K562 (cell line): ENCODE results near the gene ADAM19. TPM values are rescaled to one million over a fixed set of nuclear protein-coding genes. Genes with fewer than 3 reads are reported as not detected.

ENCODE experiments used
- ATAC-seq: fragments of 200-7000 bp; cut with Tn5 transposase; 3 replicates; pipeline ENCODE4 v1.9.1; 2020; ENCODE audit warnings: moderate library complexity
- BruUV-seq: library from RNA; stranded (reverse); fragments of 400-500 nt; replicated peaks from 2 replicates; lab custom pipeline; 2021; lab: Mats Ljungman, UMichigan
- CTCF ChIA-PET: fragments of 300-600 bp; formaldehyde crosslinking; extraction: SDS; loops from one replicate; lab custom pipeline; 2021; ENCODE audit warnings: low intra/inter-chr PET ratio; lab: Yijun Ruan, JAX
- POLR2A ChIA-PET: fragments of 300-600, 350-650 bp; sonication (Branson Sonifier 250); formaldehyde crosslinking; extraction: SDS; loops from one replicate; lab custom pipeline; 2021; ENCODE audit warnings: antibody characterized with exemption, inconsistent platforms; lab: Yijun Ruan, JAX
- DNase-seq, 4 experiments: peaks; one replicate each; pipeline versions ENCODE4 v3.0.0 to v3.0.0-alpha.2; 2011 to 2018; ENCODE audit warnings: low spot score in 3 of 4, mixed read lengths in 3 of 4; ENCODE audit errors: extremely low read depth in 1 of 4
- FAIRE-seq: peaks from 2 replicates; lab custom pipeline; 2011; peaks lifted over from hg19 to GRCh38; lab: Jason Lieb, UNC
- H2AFZ ChIP-seq: 2 replicates; pipeline ENCODE4 v1.6.0; 2011; ENCODE audit warnings: low read depth, low read length, control low read depth, inconsistent platforms
- H3K27ac ChIP-seq: fragments of 200-600 bp; 3 replicates; pipeline ENCODE4 v1.8.0; 2011; ENCODE audit warnings: low read depth, mild to moderate bottlenecking, control low read depth, inconsistent platforms, low read length, moderate library complexity, mixed read lengths; ENCODE audit errors: extremely low read depth
- H3K27me3 ChIP-seq, 2 experiments: fragments of 300-600 bp in 1 of 2; 2 replicates in 1 of 2; 3 replicates in 1 of 2; pipeline versions ENCODE4 v1.6.0 to v1.8.0; 2011; ENCODE audit warnings: inconsistent platforms in 2 of 2, low read length in 2 of 2, mild to moderate bottlenecking in 1 of 2, mixed read lengths in 1 of 2, moderate library complexity in 1 of 2; ENCODE audit not compliant: control insufficient read depth in 2 of 2, insufficient read depth in 2 of 2
- H3K36me3 ChIP-seq: fragments of 300-600 bp; 3 replicates; pipeline ENCODE4 v1.8.0; 2011; ENCODE audit warnings: mild to moderate bottlenecking, low read length, inconsistent platforms; ENCODE audit not compliant: control insufficient read depth, insufficient read depth
- H3K4me1 ChIP-seq, 2 experiments: fragments of 200-600 bp in 1 of 2; replicated peaks in 1 of 2; 2 replicates in 1 of 2; 3 replicates in 1 of 2; pipeline versions ENCODE4 v1.5.1 to v1.8.0; 2011; ENCODE audit warnings: inconsistent platforms in 2 of 2, low read length in 2 of 2, mild to moderate bottlenecking in 1 of 2, mixed read lengths in 1 of 2, moderate library complexity in 1 of 2; ENCODE audit not compliant: control insufficient read depth in 2 of 2, insufficient read depth in 2 of 2
- H3K4me2 ChIP-seq: 2 replicates; pipeline ENCODE4 v1.6.1; 2011; ENCODE audit warnings: low read length, control low read depth, inconsistent platforms, mixed read lengths; ENCODE audit not compliant: insufficient read depth
- H3K4me3 ChIP-seq: fragments of 200-600 bp; sonication (generic), shearing (Covaris generic); 2 replicates; pipeline ENCODE4 v1.5.1; 2016; ENCODE audit warnings: control low read depth, inconsistent platforms
- H3K79me2 ChIP-seq: fragments of 200-600 bp; 3 replicates; pipeline ENCODE4 v1.8.0; 2011; ENCODE audit warnings: low read length, inconsistent platforms; ENCODE audit not compliant: control insufficient read depth, insufficient read depth
- H3K9ac ChIP-seq, 2 experiments: 2 replicates each; pipeline versions ENCODE4 v1.6.0 to v1.6.1; 2011; ENCODE audit warnings: low read depth in 2 of 2, low read length in 2 of 2, control low read depth in 1 of 2, inconsistent platforms in 1 of 2, mild to moderate bottlenecking in 1 of 2, mixed read lengths in 1 of 2; ENCODE audit not compliant: insufficient read depth in 1 of 2
- H3K9me1 ChIP-seq: one replicate; pipeline ENCODE4 v1.6.0; 2011; ENCODE audit warnings: inconsistent platforms, mild to moderate bottlenecking, low read length, moderate library complexity; ENCODE audit not compliant: control insufficient read depth, insufficient read depth
- H3K9me3 ChIP-seq: replicated peaks from 2 replicates; pipeline ENCODE4 v1.5.1; 2011; ENCODE audit warnings: low read depth, low read length, inconsistent platforms; ENCODE audit not compliant: control insufficient read depth, insufficient read depth
- H4K20me1 ChIP-seq: replicated peaks from 2 replicates; pipeline ENCODE4 v1.6.1; 2011; ENCODE audit warnings: low read length, inconsistent platforms, mixed read lengths; ENCODE audit not compliant: control insufficient read depth, insufficient read depth
- BCOR ChIP-seq: fragments of 450-650 bp; IDR thresholded peaks from 2 replicates; pipeline ENCODE4 v1.6.1; 2016
- COPS2 ChIP-seq: fragments of 450-650 bp; conservative IDR thresholded peaks from 2 replicates; pipeline ENCODE4 v1.6.1; 2016; ENCODE audit warnings: mild to moderate bottlenecking, moderate library complexity
- HCFC1 ChIP-seq: IDR thresholded peaks from 2 replicates; pipeline ENCODE4 v1.6.1; 2012; ENCODE audit warnings: low read depth, low read length, improper control_type of control experiment
- LEF1 ChIP-seq: fragments of 450-650 bp; IDR thresholded peaks from 2 replicates; pipeline ENCODE4 v1.6.1; 2016; ENCODE audit warnings: mild to moderate bottlenecking
- RFX1 ChIP-seq: fragments of 450-650 bp; IDR thresholded peaks from 2 replicates; pipeline ENCODE4 v1.6.1; 2016; ENCODE audit warnings: mild to moderate bottlenecking, moderate library complexity
- RFX7 ChIP-seq: fragments of 250-450 bp; sonication (Bioruptor Pico); IDR thresholded peaks from 2 replicates; pipeline ENCODE4 v1.5.1; 2021; ENCODE audit warnings: mild to moderate bottlenecking
- TEAD4 ChIP-seq, 2 experiments: sonication (generic) in 1 of 2; formaldehyde crosslinking in 1 of 2; IDR thresholded peaks; 2 replicates each; pipeline versions ENCODE4 v1.6.1 to v1.8.0; 2012 to 2022; ENCODE audit warnings: borderline replicate concordance in 1 of 2, inconsistent platforms in 1 of 2, low read length in 1 of 2, mild to moderate bottlenecking in 1 of 2, missing genetic modification reagents in 1 of 2
- ZBTB7A ChIP-seq: IDR thresholded peaks from 2 replicates; pipeline ENCODE4 v1.6.1; 2011; ENCODE audit warnings: low read depth, mild to moderate bottlenecking, low read length, moderate library complexity, borderline replicate concordance; ENCODE audit not compliant: control insufficient read depth
- ZNF507 ChIP-seq: conservative IDR thresholded peaks from 2 replicates; pipeline ENCODE4 v1.6.1; 2017; ENCODE audit warnings: missing genetic modification characterization, missing compliant biosample characterization
- WGBS: fragments of 100-300 bp; shearing (Covaris generic); methylation state at CpG from one replicate; pipeline ENCODE4 v1.1.6; 2016; ENCODE audit warnings: low coverage, mixed read lengths; ENCODE audit not compliant: insufficient coverage; ENCODE audit errors: missing lambda C conversion rate; 5-methylcytosine and 5-hydroxymethylcytosine counted together
- in situ Hi-C: fragments of 300-500 bp; cut with MboI; formaldehyde crosslinking; loops from 4 replicates; pipeline ENCODE4 v1.15.0; 2018; ENCODE audit warnings: inconsistent platforms, mixed read lengths
- intact Hi-C: fragments of 100-400 bp; cut with micrococcal nuclease; formaldehyde crosslinking; loops from 2 replicates; pipeline ENCODE4 v1.14.2; 2022
- polyA plus RNA-seq, 8 experiments: library from polyadenylated mRNA; depleted of rRNA in 4 of 8; stranded (reverse) in 5 of 8; unstranded in 3 of 8; fragments of >200 nt; fragmentation: Nextera tagmentation in 2 of 8; fragmentation: Illumina TruSeq in 1 of 8; extraction: Ambion mirVana in 2 of 8; extraction: Trizol in 1 of 8; gene quantifications; 2 replicates each; pipeline versions ENCODE4 v1.2.1 to v1.2.3, GENCODE V29; 2011 to 2014; ENCODE audit warnings: inconsistent platforms in 1 of 8, missing spikeins in 1 of 8
- total RNA-seq, 7 experiments: library from RNA; depleted of rRNA in 6 of 7; stranded (reverse); fragments of >200 nt in 6 of 7; fragmentation: Illumina TruSeq in 2 of 7; extraction: Trizol in 2 of 7; gene quantifications; 2 replicates each; pipeline versions ENCODE4 v1.2.1 to v1.2.3, GENCODE V29; 2011 to 2021; ENCODE audit warnings: low replicate concordance in 1 of 7
- TF ChIP-seq, protein P1 (sequence below): fragments of 450-650 bp; formaldehyde crosslinking; conservative IDR thresholded peaks from 2 replicates; pipeline ENCODE4 v1.4.0; 2022; ENCODE audit warnings: mild to moderate bottlenecking, missing genetic modification characterization
- TF ChIP-seq, protein P2 (sequence below): fragments of 250-450 bp; sonication (Bioruptor Pico); IDR thresholded peaks from 2 replicates; pipeline ENCODE4 v1.4.0; 2020; ENCODE audit warnings: mild to moderate bottlenecking
- TF ChIP-seq, protein P3 (sequence below): sonication (generic); formaldehyde crosslinking; IDR thresholded peaks from 2 replicates; pipeline ENCODE4 v1.8.1; 2022; ENCODE audit warnings: missing genetic modification reagents
- TF ChIP-seq, protein P4 (sequence below), 2 experiments: fragments of 450-650 bp in 1 of 2; sonication (generic) in 1 of 2; formaldehyde crosslinking in 1 of 2; IDR thresholded peaks in 1 of 2; conservative IDR thresholded peaks in 1 of 2; 2 replicates each; pipeline versions ENCODE4 v1.6.1 to v1.8.1; 2016 to 2023; ENCODE audit warnings: mild to moderate bottlenecking in 2 of 2, moderate library complexity in 2 of 2, inconsistent platforms in 1 of 2, missing genetic modification reagents in 1 of 2
- TF ChIP-seq, protein P5 (sequence below): fragments of 450-650 bp; IDR thresholded peaks from 2 replicates; pipeline ENCODE4 v1.6.1; 2017; ENCODE audit warnings: antibody characterized with exemption

The ADAM19 gene
- total and polyA plus RNA-seq, 9 of the 15 experiments (the other 6 are each of a cell fraction or from before 2014, with no cell fraction given) = 0.11 to 1.1 (median 0.43) TPM

DNA sequence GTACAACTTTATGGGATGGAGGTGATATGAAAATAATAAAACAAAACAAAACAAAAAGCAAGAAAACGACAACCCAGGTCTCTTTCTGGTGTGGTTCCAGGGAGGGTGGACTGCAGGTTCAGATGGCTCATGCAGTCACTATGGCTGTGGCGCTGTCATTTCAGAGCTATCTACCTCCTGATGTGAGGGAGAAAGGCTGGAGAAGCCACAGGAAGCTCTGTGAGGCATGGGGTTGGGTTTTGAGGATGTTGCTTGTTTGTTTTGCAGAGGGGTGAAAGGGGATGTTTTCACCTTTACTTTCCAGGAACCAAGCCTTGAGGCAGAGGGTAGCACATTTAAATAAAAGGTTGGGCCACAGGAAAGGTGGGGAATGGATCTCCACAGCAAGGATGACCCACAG, 96.8 kb downstream of the ADAM19 start:
- H3K4me2 ChIP-seq = no peak overlapping the region
- FAIRE-seq (no peak), DNase-seq (no peak), ATAC-seq (no peak)
- H3K9ac ChIP-seq = no peak overlapping the region
- WGBS = 7% methylated on average over 2 of the region's 2 CpGs
- in situ Hi-C loops (loop anchor here (5.0 to 10.0 kb wide), 2 partner anchors 136 to 234 kb away; no protein-coding TSS in a partner anchor), intact Hi-C loops (loop anchor here (5.0 kb wide), 3 partner anchors 226 to 264 kb away; partner anchors contain the start of gene LSM11)
- H3K36me3 ChIP-seq = no peaks in the 10 kb centered on the region
- H2AFZ ChIP-seq = no peak overlapping the region
- no peaks in the 10 kb centered on the region for H3K9me3 ChIP-seq
- H3K27me3 ChIP-seq = peaks cover 0 to 25% of the 10 kb centered on the region in 2 experiments; a peak in 3 of 5 replicates
- H3K4me1 ChIP-seq = no peaks in the 10 kb centered on the region; a peak in 1 of 5 replicates
- CTCF ChIA-PET = no interaction called here
- BruUV-seq = no TSS peak
- no peak overlapping the region for H3K4me3 ChIP-seq
- H3K79me2 ChIP-seq = no peaks in the 10 kb centered on the region
- H3K9me1 ChIP-seq = no peaks in the 10 kb centered on the region
- H4K20me1 ChIP-seq = no peaks in the 10 kb centered on the region
- H3K27ac ChIP-seq = no peak overlapping the region
- POLR2A ChIA-PET = interaction anchor here (1.0 kb wide), 1 partner anchor 20 kb away, joined by 3 read pairs; no protein-coding TSS in a partner anchor
- TF ChIP-seq RFX1 (no peak), LEF1 (no peak), ZNF507 (tag) (no peak), RFX7 (CRISPR knock-in tag) (no peak), TEAD4 (IDR thresholded peaks at IDR 0.05; ENCODE audit: low read length) (no peak), TEAD4 (CRISPR knock-in tag; IDR thresholded peaks at IDR 0.05; ENCODE audit: borderline replicate concordance) (no peak), ZBTB7A (no peak), HCFC1 (no peak), COPS2 (no peak), BCOR (no peak)
- TF ChIP-seq, protein P1, sequence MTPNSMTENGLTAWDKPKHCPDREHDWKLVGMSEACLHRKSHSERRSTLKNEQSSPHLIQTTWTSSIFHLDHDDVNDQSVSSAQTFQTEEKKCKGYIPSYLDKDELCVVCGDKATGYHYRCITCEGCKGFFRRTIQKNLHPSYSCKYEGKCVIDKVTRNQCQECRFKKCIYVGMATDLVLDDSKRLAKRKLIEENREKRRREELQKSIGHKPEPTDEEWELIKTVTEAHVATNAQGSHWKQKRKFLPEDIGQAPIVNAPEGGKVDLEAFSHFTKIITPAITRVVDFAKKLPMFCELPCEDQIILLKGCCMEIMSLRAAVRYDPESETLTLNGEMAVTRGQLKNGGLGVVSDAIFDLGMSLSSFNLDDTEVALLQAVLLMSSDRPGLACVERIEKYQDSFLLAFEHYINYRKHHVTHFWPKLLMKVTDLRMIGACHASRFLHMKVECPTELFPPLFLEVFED (CRISPR knock-in tag) = no peak
- TF ChIP-seq, protein P2, sequence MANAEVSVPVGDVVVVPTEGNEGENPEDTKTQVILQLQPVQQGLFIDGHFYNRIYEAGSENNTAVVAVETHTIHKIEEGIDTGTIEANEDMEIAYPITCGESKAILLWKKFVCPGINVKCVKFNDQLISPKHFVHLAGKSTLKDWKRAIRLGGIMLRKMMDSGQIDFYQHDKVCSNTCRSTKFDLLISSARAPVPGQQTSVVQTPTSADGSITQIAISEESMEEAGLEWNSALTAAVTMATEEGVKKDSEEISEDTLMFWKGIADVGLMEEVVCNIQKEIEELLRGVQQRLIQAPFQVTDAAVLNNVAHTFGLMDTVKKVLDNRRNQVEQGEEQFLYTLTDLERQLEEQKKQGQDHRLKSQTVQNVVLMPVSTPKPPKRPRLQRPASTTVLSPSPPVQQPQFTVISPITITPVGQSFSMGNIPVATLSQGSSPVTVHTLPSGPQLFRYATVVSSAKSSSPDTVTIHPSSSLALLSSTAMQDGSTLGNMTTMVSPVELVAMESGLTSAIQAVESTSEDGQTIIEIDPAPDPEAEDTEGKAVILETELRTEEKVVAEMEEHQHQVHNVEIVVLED (CRISPR knock-in tag) = no peak
- TF ChIP-seq, protein P3, sequence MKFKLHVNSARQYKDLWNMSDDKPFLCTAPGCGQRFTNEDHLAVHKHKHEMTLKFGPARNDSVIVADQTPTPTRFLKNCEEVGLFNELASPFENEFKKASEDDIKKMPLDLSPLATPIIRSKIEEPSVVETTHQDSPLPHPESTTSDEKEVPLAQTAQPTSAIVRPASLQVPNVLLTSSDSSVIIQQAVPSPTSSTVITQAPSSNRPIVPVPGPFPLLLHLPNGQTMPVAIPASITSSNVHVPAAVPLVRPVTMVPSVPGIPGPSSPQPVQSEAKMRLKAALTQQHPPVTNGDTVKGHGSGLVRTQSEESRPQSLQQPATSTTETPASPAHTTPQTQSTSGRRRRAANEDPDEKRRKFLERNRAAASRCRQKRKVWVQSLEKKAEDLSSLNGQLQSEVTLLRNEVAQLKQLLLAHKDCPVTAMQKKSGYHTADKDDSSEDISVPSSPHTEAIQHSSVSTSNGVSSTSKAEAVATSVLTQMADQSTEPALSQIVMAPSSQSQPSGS (CRISPR knock-in tag) = no peak
- TF ChIP-seq, protein P4, sequence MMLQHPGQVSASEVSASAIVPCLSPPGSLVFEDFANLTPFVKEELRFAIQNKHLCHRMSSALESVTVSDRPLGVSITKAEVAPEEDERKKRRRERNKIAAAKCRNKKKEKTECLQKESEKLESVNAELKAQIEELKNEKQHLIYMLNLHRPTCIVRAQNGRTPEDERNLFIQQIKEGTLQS (IDR thresholded peaks at IDR 0.05) = no peak
- TF ChIP-seq, protein P4 (CRISPR knock-in tag; conservative IDR thresholded peaks at IDR 0.05) = no peak
- TF ChIP-seq, protein P5, sequence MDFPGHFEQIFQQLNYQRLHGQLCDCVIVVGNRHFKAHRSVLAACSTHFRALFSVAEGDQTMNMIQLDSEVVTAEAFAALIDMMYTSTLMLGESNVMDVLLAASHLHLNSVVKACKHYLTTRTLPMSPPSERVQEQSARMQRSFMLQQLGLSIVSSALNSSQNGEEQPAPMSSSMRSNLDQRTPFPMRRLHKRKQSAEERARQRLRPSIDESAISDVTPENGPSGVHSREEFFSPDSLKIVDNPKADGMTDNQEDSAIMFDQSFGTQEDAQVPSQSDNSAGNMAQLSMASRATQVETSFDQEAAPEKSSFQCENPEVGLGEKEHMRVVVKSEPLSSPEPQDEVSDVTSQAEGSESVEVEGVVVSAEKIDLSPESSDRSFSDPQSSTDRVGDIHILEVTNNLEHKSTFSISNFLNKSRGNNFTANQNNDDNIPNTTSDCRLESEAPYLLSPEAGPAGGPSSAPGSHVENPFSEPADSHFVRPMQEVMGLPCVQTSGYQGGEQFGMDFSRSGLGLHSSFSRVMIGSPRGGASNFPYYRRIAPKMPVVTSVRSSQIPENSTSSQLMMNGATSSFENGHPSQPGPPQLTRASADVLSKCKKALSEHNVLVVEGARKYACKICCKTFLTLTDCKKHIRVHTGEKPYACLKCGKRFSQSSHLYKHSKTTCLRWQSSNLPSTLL = no peak
